IMR-90 (cell line): ENCODE data around the gene PEX10. TPM values are rescaled to one million over a fixed set of nuclear protein-coding genes. Genes with fewer than 3 reads are reported as not detected.

Experiments used
- ATAC-seq: fragments of 200-7000 bp; cut with Tn5 transposase; 2 replicates; pipeline ENCODE4 v1.9.1; 2020; ENCODE audit warnings: low read depth, mild to moderate bottlenecking, moderate library complexity
- BruUV-seq: library from RNA; stranded (reverse); fragments of 400-500 nt; replicated peaks from 2 replicates; lab custom pipeline; 2021; lab: Mats Ljungman, UMichigan
- CTCF ChIA-PET: fragments of 300-600 bp; formaldehyde crosslinking; extraction: SDS; loops from one replicate; lab custom pipeline; 2021; ENCODE audit warnings: antibody characterized with exemption; lab: Yijun Ruan, JAX
- POLR2A ChIA-PET: fragments of 300-600 bp; sonication (Branson Sonifier 250); formaldehyde crosslinking; loops from one replicate; lab custom pipeline; 2022; ENCODE audit warnings: antibody characterized with exemption; ENCODE audit not compliant: unreplicated experiment; lab: Charles Lee
- DNase-seq: peaks from one replicate; pipeline ENCODE4 v3.0.0; 2013
- H2AFZ ChIP-seq: replicated peaks from 2 replicates; pipeline ENCODE3; 2013; ENCODE audit warnings: low read length, mild to moderate bottlenecking; ENCODE audit not compliant: poor library complexity
- H2AK5ac ChIP-seq: 2 replicates; pipeline ENCODE4 v1.6.1; 2013; ENCODE audit warnings: low read depth, low read length, inconsistent platforms
- H2AK9ac ChIP-seq: replicated peaks from 2 replicates; pipeline ENCODE3; 2013; ENCODE audit warnings: mild to moderate bottlenecking, low read depth, low read length, moderate library complexity; ENCODE audit not compliant: poor library complexity
- H2BK120ac ChIP-seq: 2 replicates; pipeline ENCODE4 v1.6.1; 2013; ENCODE audit warnings: low read depth, low read length, inconsistent platforms
- H2BK15ac ChIP-seq: 3 replicates; pipeline ENCODE4 v1.6.1; 2013; ENCODE audit warnings: low read depth, low read length, inconsistent platforms
- H2BK20ac ChIP-seq: 2 replicates; pipeline ENCODE4 v1.6.1; 2013; ENCODE audit warnings: low read depth, mild to moderate bottlenecking, inconsistent platforms, low read length, moderate library complexity
- H2BK5ac ChIP-seq: 2 replicates; pipeline ENCODE4 v1.6.1; 2013; ENCODE audit warnings: mild to moderate bottlenecking, low read depth, low read length, inconsistent platforms; ENCODE audit not compliant: poor library complexity, severe bottlenecking
- H3K14ac ChIP-seq: replicated peaks from 2 replicates; pipeline ENCODE4 v1.6.1; 2013; ENCODE audit warnings: low read depth, low read length, inconsistent platforms
- H3K18ac ChIP-seq: 2 replicates; pipeline ENCODE4 v1.6.1; 2013; ENCODE audit warnings: low read depth, low read length, control low read depth
- H3K23ac ChIP-seq: 2 replicates; pipeline ENCODE4 v1.6.1; 2013; ENCODE audit warnings: low read depth, low read length, inconsistent platforms
- H3K27ac ChIP-seq: 2 replicates; pipeline ENCODE4 v1.5.1; 2013; ENCODE audit warnings: mild to moderate bottlenecking, control low read depth, low read length; ENCODE audit not compliant: insufficient read depth
- H3K27me3 ChIP-seq: 2 replicates; pipeline ENCODE4 v1.6.1; 2013; ENCODE audit warnings: low read length; ENCODE audit not compliant: control insufficient read depth, insufficient read depth
- H3K36me3 ChIP-seq: 2 replicates; pipeline ENCODE4 v1.6.1; 2013; ENCODE audit warnings: low read length, mixed read lengths; ENCODE audit not compliant: control insufficient read depth, insufficient read depth
- H3K4ac ChIP-seq: 2 replicates; pipeline ENCODE4 v1.6.1; 2013; ENCODE audit warnings: low read depth, low read length, inconsistent platforms
- H3K4me1 ChIP-seq: 2 replicates; pipeline ENCODE4 v1.6.1; 2013; ENCODE audit warnings: low read length, mixed read lengths; ENCODE audit not compliant: control insufficient read depth, insufficient read depth
- H3K4me2 ChIP-seq: 2 replicates; pipeline ENCODE4 v1.6.1; 2013; ENCODE audit warnings: low read depth, mild to moderate bottlenecking, control low read depth, low read length, moderate library complexity
- H3K4me3 ChIP-seq: 2 replicates; pipeline ENCODE4 v1.5.1; 2013; ENCODE audit warnings: low read depth, mild to moderate bottlenecking, control low read depth, low read length, moderate library complexity; ENCODE audit not compliant: insufficient read depth
- H3K56ac ChIP-seq: 2 replicates; pipeline ENCODE4 v1.6.1; 2013; ENCODE audit warnings: low read length, inconsistent platforms; ENCODE audit not compliant: insufficient read depth; ENCODE audit errors: extremely low read depth
- H3K79me1 ChIP-seq, 2 experiments: 2 replicates each; pipeline ENCODE4 v1.6.1; 2013; ENCODE audit warnings: low read length in 2 of 2, inconsistent platforms in 1 of 2, low read depth in 1 of 2
- H3K9ac ChIP-seq: 2 replicates; pipeline ENCODE4 v1.6.1; 2013; ENCODE audit warnings: low read depth, low read length, control low read depth
- H3K9me1 ChIP-seq: 2 replicates; pipeline ENCODE4 v1.6.1; 2013; ENCODE audit warnings: low read length, inconsistent platforms; ENCODE audit not compliant: insufficient read depth
- H3K9me3 ChIP-seq: 2 replicates; pipeline ENCODE4 v1.6.1; 2013; ENCODE audit warnings: low read length; ENCODE audit not compliant: control insufficient read depth, insufficient read depth
- H4K20me1 ChIP-seq: 2 replicates; pipeline ENCODE4 v1.6.1; 2013; ENCODE audit warnings: low read length, inconsistent platforms; ENCODE audit not compliant: insufficient read depth
- H4K5ac ChIP-seq: 2 replicates; pipeline ENCODE4 v1.6.1; 2013; ENCODE audit warnings: mild to moderate bottlenecking, low read depth, low read length, control low read depth
- H4K8ac ChIP-seq, 2 experiments: 2 replicates each; pipeline ENCODE4 v1.6.1; 2013; ENCODE audit warnings: low read depth in 2 of 2, low read length in 2 of 2, control low read depth in 1 of 2, inconsistent platforms in 1 of 2
- H4K91ac ChIP-seq: 2 replicates; pipeline ENCODE4 v1.6.1; 2013; ENCODE audit warnings: low read depth, low read length, inconsistent platforms; ENCODE audit not compliant: insufficient read depth
- BHLHE40 ChIP-seq: fragments of 150-350 bp; IDR thresholded peaks from 2 replicates; pipeline ENCODE4 v1.6.1; 2016; ENCODE audit warnings: mild to moderate bottlenecking, low read depth, low read length
- CEBPB ChIP-seq: IDR thresholded peaks from 2 replicates; pipeline ENCODE4 v1.6.1; 2012; ENCODE audit warnings: low read depth, low read length, improper control_type of control experiment
- MAFK ChIP-seq: IDR thresholded peaks from 2 replicates; pipeline ENCODE4 v1.6.1; 2012; ENCODE audit warnings: low read depth, low read length, improper control_type of control experiment
- MXI1 ChIP-seq: IDR thresholded peaks from 2 replicates; pipeline ENCODE4 v1.6.1; 2012; ENCODE audit warnings: low read depth, mild to moderate bottlenecking, low read length, moderate library complexity, borderline replicate concordance
- NFE2L2 ChIP-seq: fragments of 150-350 bp; IDR thresholded peaks from 2 replicates; pipeline ENCODE4 v1.6.1; 2016; ENCODE audit warnings: low read depth, mild to moderate bottlenecking, low read length
- POLR2A ChIP-seq: IDR thresholded peaks from 2 replicates; pipeline ENCODE4 v1.6.1; 2012; ENCODE audit warnings: mild to moderate bottlenecking, low read depth, low read length
- RAD21 ChIP-seq: IDR thresholded peaks from 2 replicates; pipeline ENCODE4 v1.6.1; 2012; ENCODE audit warnings: low read length, improper control_type of control experiment
- RCOR1 ChIP-seq: IDR thresholded peaks from 2 replicates; pipeline ENCODE4 v1.6.1; 2012; ENCODE audit warnings: mild to moderate bottlenecking, low read length, improper control_type of control experiment; ENCODE audit not compliant: insufficient replicate concordance
- RFX5 ChIP-seq: IDR thresholded peaks from 2 replicates; pipeline ENCODE4 v1.8.0; 2012; ENCODE audit warnings: low read depth, mild to moderate bottlenecking, low read length, moderate library complexity
- SMC3 ChIP-seq: fragments of 150-350 bp; IDR thresholded peaks from 2 replicates; pipeline ENCODE4 v1.6.1; 2016; ENCODE audit warnings: low read depth, mild to moderate bottlenecking, antibody characterized with exemption, low read length, moderate library complexity
- WGBS, 2 experiments: methylation state at CpG; one replicate each; pipeline versions ENCODE4 v1.1.5 to v1.1.7; 2013; ENCODE audit warnings: missing lambda C conversion rate in 2 of 2; ENCODE audit not compliant: insufficient read length in 1 of 2; ENCODE audit errors: extremely low coverage in 2 of 2; 5-methylcytosine and 5-hydroxymethylcytosine counted together
- dilution Hi-C: fragments of 300-500 bp; cut with HindIII; formaldehyde crosslinking; loops from one replicate; pipeline ENCODE4 v1.14.3; 2018; ENCODE audit warnings: low sequenced_read_pairs; ENCODE audit not compliant: unreplicated experiment
- in situ Hi-C: fragments of 300-500 bp; cut with MboI; formaldehyde crosslinking; loops from 3 replicates; pipeline ENCODE4 v1.14.3; 2019; ENCODE audit warnings: low sequenced_read_pairs, inconsistent platforms, mixed read lengths
- intact Hi-C: fragments of 100-400 bp; cut with micrococcal nuclease; formaldehyde crosslinking; loops from 2 replicates; pipeline ENCODE4 v1.10.0; 2022
- polyA plus RNA-seq, 3 experiments: library from polyadenylated mRNA; depleted of rRNA; stranded (reverse); fragments of >200 nt; gene quantifications; 2 replicates each; pipeline ENCODE4 v1.2.3, GENCODE V29; 2012; ENCODE audit warnings: low replicate concordance in 1 of 3
- total RNA-seq: library from RNA; depleted of rRNA; stranded (reverse); fragments of >200 nt; gene quantifications from 2 replicates; pipeline ENCODE4 v1.2.3, GENCODE V29; 2012
- TF ChIP-seq, protein P1 (sequence below): fragments of 150-350 bp; IDR thresholded peaks from 2 replicates; pipeline ENCODE4 v1.6.1; 2016; ENCODE audit warnings: low read depth, mild to moderate bottlenecking, low read length, moderate library complexity, borderline replicate concordance
- TF ChIP-seq, protein P2 (sequence below): conservative IDR thresholded peaks from 2 replicates; pipeline ENCODE4 v1.5.1; 2012; ENCODE audit warnings: mild to moderate bottlenecking, low read depth, low read length, improper control_type of control experiment
- TF ChIP-seq, protein P3 (sequence below): fragments of 150-350 bp; IDR thresholded peaks from 2 replicates; pipeline ENCODE4 v1.6.1; 2017; ENCODE audit warnings: mild to moderate bottlenecking, antibody characterized with exemption, low read length, low read depth

The PEX10 gene
- total and polyA plus RNA-seq, 2 of the 4 experiments (the other 2 are of a cell fraction) = 16.9 to 19.7 TPM

DNA sequence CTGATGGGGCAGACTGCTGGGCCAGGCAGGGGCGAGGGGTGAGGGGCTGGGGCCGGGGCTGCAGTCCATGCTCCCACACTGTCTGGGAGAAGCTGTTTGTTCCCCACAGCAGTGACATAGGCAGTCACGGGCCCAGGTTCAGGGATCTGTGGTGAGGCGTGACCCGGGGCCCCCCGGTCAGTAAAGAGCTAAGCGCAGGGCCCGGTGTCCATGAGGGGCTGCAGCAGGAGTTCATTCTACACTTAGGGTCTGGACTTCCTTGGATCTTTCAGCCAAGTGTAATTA lies 4.4 kb downstream of the PEX10 start:
- Histone ChIP-seq H3K14ac (no peak overlapping the region), H2AFZ (no peak overlapping the region), H3K9ac (no peak overlapping the region), H4K91ac (no peak overlapping the region), H3K4me1 (peaks cover 11% of the 10 kb centered on the region), H2AK9ac (no peak overlapping the region), H3K9me1 (no peaks in the 10 kb centered on the region), H4K20me1 (0 out of 2 replicates have a peak, but pooled peaks cover 14% of the 10 kb centered on the region), H3K36me3 (peaks cover 52% of the 10 kb centered on the region), H3K4me2 (no peak overlapping the region), H2BK120ac (no peak overlapping the region), H3K4me3 (no peak overlapping the region), H3K23ac (no peak overlapping the region), H2BK20ac (no peak overlapping the region), H4K5ac (no peak overlapping the region), H4K8ac (no peak overlapping the region), H3K56ac (no peak overlapping the region), H3K18ac (no peak overlapping the region), H2AK5ac (no peak overlapping the region), H3K79me1 (peaks cover 14 to 44% of the 10 kb centered on the region in 2 experiments), H2BK15ac (no peak overlapping the region), H3K27me3 (no peaks in the 10 kb centered on the region), H2BK5ac (no peak overlapping the region), H3K4ac (no peak overlapping the region), H3K27ac (no peak overlapping the region), H3K9me3 (no peaks in the 10 kb centered on the region)
- DNase-seq = no peak
- TF ChIP-seq, protein P1, sequence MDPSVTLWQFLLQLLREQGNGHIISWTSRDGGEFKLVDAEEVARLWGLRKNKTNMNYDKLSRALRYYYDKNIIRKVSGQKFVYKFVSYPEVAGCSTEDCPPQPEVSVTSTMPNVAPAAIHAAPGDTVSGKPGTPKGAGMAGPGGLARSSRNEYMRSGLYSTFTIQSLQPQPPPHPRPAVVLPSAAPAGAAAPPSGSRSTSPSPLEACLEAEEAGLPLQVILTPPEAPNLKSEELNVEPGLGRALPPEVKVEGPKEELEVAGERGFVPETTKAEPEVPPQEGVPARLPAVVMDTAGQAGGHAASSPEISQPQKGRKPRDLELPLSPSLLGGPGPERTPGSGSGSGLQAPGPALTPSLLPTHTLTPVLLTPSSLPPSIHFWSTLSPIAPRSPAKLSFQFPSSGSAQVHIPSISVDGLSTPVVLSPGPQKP = no peak
- no peak for TF ChIP-seq MAFK
- TF ChIP-seq RCOR1 = no peak
- no peak for TF ChIP-seq RFX5
- no peak for TF ChIP-seq BHLHE40
- TF ChIP-seq POLR2A = no peak
- TF ChIP-seq RAD21 = no peak
- TF ChIP-seq, protein P2, sequence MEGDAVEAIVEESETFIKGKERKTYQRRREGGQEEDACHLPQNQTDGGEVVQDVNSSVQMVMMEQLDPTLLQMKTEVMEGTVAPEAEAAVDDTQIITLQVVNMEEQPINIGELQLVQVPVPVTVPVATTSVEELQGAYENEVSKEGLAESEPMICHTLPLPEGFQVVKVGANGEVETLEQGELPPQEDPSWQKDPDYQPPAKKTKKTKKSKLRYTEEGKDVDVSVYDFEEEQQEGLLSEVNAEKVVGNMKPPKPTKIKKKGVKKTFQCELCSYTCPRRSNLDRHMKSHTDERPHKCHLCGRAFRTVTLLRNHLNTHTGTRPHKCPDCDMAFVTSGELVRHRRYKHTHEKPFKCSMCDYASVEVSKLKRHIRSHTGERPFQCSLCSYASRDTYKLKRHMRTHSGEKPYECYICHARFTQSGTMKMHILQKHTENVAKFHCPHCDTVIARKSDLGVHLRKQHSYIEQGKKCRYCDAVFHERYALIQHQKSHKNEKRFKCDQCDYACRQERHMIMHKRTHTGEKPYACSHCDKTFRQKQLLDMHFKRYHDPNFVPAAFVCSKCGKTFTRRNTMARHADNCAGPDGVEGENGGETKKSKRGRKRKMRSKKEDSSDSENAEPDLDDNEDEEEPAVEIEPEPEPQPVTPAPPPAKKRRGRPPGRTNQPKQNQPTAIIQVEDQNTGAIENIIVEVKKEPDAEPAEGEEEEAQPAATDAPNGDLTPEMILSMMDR = no peak
- TF ChIP-seq SMC3 = no peak
- TF ChIP-seq NFE2L2 = no peak
- TF ChIP-seq CEBPB = no peak
- TF ChIP-seq MXI1 = no peak
- TF ChIP-seq, protein P3, sequence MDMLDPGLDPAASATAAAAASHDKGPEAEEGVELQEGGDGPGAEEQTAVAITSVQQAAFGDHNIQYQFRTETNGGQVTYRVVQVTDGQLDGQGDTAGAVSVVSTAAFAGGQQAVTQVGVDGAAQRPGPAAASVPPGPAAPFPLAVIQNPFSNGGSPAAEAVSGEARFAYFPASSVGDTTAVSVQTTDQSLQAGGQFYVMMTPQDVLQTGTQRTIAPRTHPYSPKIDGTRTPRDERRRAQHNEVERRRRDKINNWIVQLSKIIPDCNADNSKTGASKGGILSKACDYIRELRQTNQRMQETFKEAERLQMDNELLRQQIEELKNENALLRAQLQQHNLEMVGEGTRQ = no peak
- ATAC-seq = no peak
- dilution Hi-C loops = no loop called here
- in situ Hi-C loops = loop anchor here (25.0 kb wide), 1 partner anchor 904 kb away; no protein-coding TSS in a partner anchor
- ChIA-PET CTCF (no interaction called here), POLR2A (no interaction called here)
- intact Hi-C loops = no loop called here
- BruUV-seq = no TSS peak
- 100% methylated on average over 6 of the region's 8 CpGs; no CpG with 5 or more reads in 1 of the 2 experiments for WGBS, 2 experiments
